SK-N-SH (cell line): Measurements from ENCODE around the gene TUBGCP2. TPM values are rescaled to one million over a fixed set of nuclear protein-coding genes. Genes with fewer than 3 reads are reported as not detected.

Source experiments
- CTCF ChIA-PET: fragments of 300-600, 350-600 bp; formaldehyde crosslinking; extraction: SDS; loops from one replicate; lab custom pipeline; 2021; lab: Yijun Ruan, JAX
- POLR2A ChIA-PET: fragments of 350-600 bp; sonication (Branson Sonifier 250); formaldehyde crosslinking; extraction: SDS; loops from one replicate; lab custom pipeline; 2020; ENCODE audit warnings: antibody characterized with exemption, inconsistent platforms; lab: Yijun Ruan, JAX
- DNase-seq: peaks from one replicate; pipeline ENCODE4 v3.0.0; 2012
- H2AFZ ChIP-seq: fragments of 200-600 bp; sonication (generic); 2 replicates; pipeline ENCODE4 v1.8.1; 2016; ENCODE audit warnings: antibody characterized with exemption, mild to moderate bottlenecking, low read depth
- H3F3A ChIP-seq: fragments of 200-600 bp; sonication (generic); replicated peaks from 2 replicates; pipeline ENCODE3; 2016; ENCODE audit warnings: antibody characterized with exemption, mild to moderate bottlenecking; ENCODE audit not compliant: insufficient read depth
- H3K27ac ChIP-seq, 2 experiments: fragments of 200-500 bp in 1 of 2; fragments of 200-600 bp in 1 of 2; sonication (Bioruptor generic) in 1 of 2; sonication (generic), shearing (Covaris generic) in 1 of 2; 2 replicates each; pipeline versions ENCODE4 v1.5.1 to v1.6.1; 2014 to 2016; ENCODE audit warnings: low read depth in 2 of 2, inconsistent platforms in 1 of 2, low read length in 1 of 2, mild to moderate bottlenecking in 1 of 2, mixed read lengths in 1 of 2
- H3K27me3 ChIP-seq: fragments of 200-600 bp; sonication (generic), shearing (Covaris generic); 2 replicates; pipeline ENCODE4 v1.6.1; 2016; ENCODE audit warnings: mixed run types; ENCODE audit not compliant: insufficient read depth
- H3K36me3 ChIP-seq, 2 experiments: fragments of 200-500 bp in 1 of 2; fragments of 200-600 bp in 1 of 2; sonication (Bioruptor generic) in 1 of 2; sonication (generic) in 1 of 2; replicated peaks in 1 of 2; 2 replicates each; pipeline versions ENCODE3 to v1.5.1; 2014 to 2016; ENCODE audit warnings: low read length in 1 of 2, mild to moderate bottlenecking in 1 of 2; ENCODE audit not compliant: insufficient read depth in 2 of 2, control insufficient read depth in 1 of 2
- H3K4me1 ChIP-seq, 2 experiments: fragments of 200-500 bp in 1 of 2; fragments of 200-600 bp in 1 of 2; sonication (Bioruptor generic) in 1 of 2; sonication (generic), shearing (Covaris generic) in 1 of 2; 2 replicates each; pipeline versions ENCODE4 v1.5.1 to v1.6.1; 2014 to 2016; ENCODE audit warnings: low read depth in 1 of 2, low read length in 1 of 2, mixed run types in 1 of 2; ENCODE audit not compliant: insufficient read depth in 2 of 2, control insufficient read depth in 1 of 2
- H3K4me2 ChIP-seq: fragments of 200-600 bp; sonication (generic), shearing (Covaris generic); 2 replicates; pipeline ENCODE4 v1.6.1; 2017; ENCODE audit warnings: mixed run types
- H3K4me3 ChIP-seq, 2 experiments: fragments of 200-500 bp in 1 of 2; fragments of 200-600 bp in 1 of 2; sonication (Bioruptor generic) in 1 of 2; sonication (generic), shearing (Covaris generic) in 1 of 2; 2 replicates each; pipeline versions ENCODE4 v1.5.1 to v1.8.1; 2014 to 2016; ENCODE audit warnings: low read depth in 2 of 2, inconsistent platforms in 1 of 2, low read length in 1 of 2, mild to moderate bottlenecking in 1 of 2, mixed read lengths in 1 of 2, moderate library complexity in 1 of 2
- H3K79me2 ChIP-seq: fragments of 200-600 bp; sonication (generic); 2 replicates; pipeline ENCODE4 v1.8.1; 2017; ENCODE audit warnings: mild to moderate bottlenecking; ENCODE audit not compliant: insufficient read depth
- H3K9ac ChIP-seq: fragments of 200-600 bp; sonication (generic); 2 replicates; pipeline ENCODE4 v1.6.1; 2017; ENCODE audit warnings: mixed run types
- H3K9me2 ChIP-seq: fragments of 200-600 bp; sonication (generic); 2 replicates; pipeline ENCODE4 v1.6.1; 2017; ENCODE audit warnings: mixed run types
- H3K9me3 ChIP-seq: fragments of 200-600 bp; sonication (generic); 2 replicates; pipeline ENCODE4 v1.6.1; 2017; ENCODE audit warnings: mixed run types, mild to moderate bottlenecking, moderate library complexity
- H4K20me1 ChIP-seq: fragments of 200-600 bp; sonication (generic); 2 replicates; pipeline ENCODE4 v1.6.1; 2017; ENCODE audit warnings: mild to moderate bottlenecking, mixed run types; ENCODE audit not compliant: insufficient read depth
- CHD2 ChIP-seq: fragments of 150-350 bp; IDR thresholded peaks from 2 replicates; pipeline ENCODE4 v1.6.1; 2018; ENCODE audit warnings: low read length; ENCODE audit not compliant: partially characterized antibody
- ELF1 ChIP-seq: IDR thresholded peaks from 2 replicates; pipeline ENCODE4 v1.4.0; 2012
- EZH2phosphoT487 ChIP-seq: fragments of 200-600 bp; sonication (generic); IDR thresholded peaks from 2 replicates; pipeline ENCODE4 v1.6.1; 2017; ENCODE audit warnings: low read depth, mixed run types, mild to moderate bottlenecking, antibody characterized with exemption, moderate library complexity, borderline replicate concordance
- FOSL2 ChIP-seq: IDR thresholded peaks from 2 replicates; pipeline ENCODE4 v1.4.0; 2012; ENCODE audit warnings: low read depth, mild to moderate bottlenecking, moderate library complexity, borderline replicate concordance
- FOXM1 ChIP-seq: IDR thresholded peaks from 2 replicates; pipeline ENCODE4 v1.4.0; 2012; ENCODE audit warnings: low read depth, mild to moderate bottlenecking
- GABPA ChIP-seq: IDR thresholded peaks from 2 replicates; pipeline ENCODE4 v1.4.0; 2012; ENCODE audit warnings: low read depth, mild to moderate bottlenecking
- IRF3 ChIP-seq: fragments of 150-350 bp; IDR thresholded peaks from 2 replicates; pipeline ENCODE4 v1.6.1; 2016; ENCODE audit warnings: mild to moderate bottlenecking, low read depth, low read length
- JUND ChIP-seq: IDR thresholded peaks from 2 replicates; pipeline ENCODE4 v1.4.0; 2012
- MEF2A ChIP-seq: IDR thresholded peaks from 2 replicates; pipeline ENCODE4 v1.4.0; 2012; ENCODE audit warnings: low read depth, borderline replicate concordance
- NFIC ChIP-seq: IDR thresholded peaks from 2 replicates; pipeline ENCODE4 v1.4.0; 2012; ENCODE audit warnings: borderline replicate concordance
- POLR2AphosphoS5 ChIP-seq: IDR thresholded peaks from 2 replicates; pipeline ENCODE4 v1.6.1; 2012; ENCODE audit warnings: low read depth, low read length
- RAD21 ChIP-seq: IDR thresholded peaks from 2 replicates; pipeline ENCODE4 v1.6.1; 2012; ENCODE audit warnings: mild to moderate bottlenecking, low read length
- RCOR1 ChIP-seq: fragments of 150-350 bp; IDR thresholded peaks from 2 replicates; pipeline ENCODE4 v1.6.1; 2017; ENCODE audit warnings: antibody characterized with exemption, low read length
- RFX5 ChIP-seq: IDR thresholded peaks from 2 replicates; pipeline ENCODE4 v1.6.1; 2012; ENCODE audit warnings: mild to moderate bottlenecking, improper control_type of control experiment, low read length
- RXRA ChIP-seq: IDR thresholded peaks from 2 replicates; pipeline ENCODE4 v1.4.0; 2012; ENCODE audit warnings: low read depth, mild to moderate bottlenecking, borderline replicate concordance
- SMC3 ChIP-seq: IDR thresholded peaks from 2 replicates; pipeline ENCODE4 v1.6.1; 2012; ENCODE audit warnings: low read depth, low read length, improper control_type of control experiment
- TAF1 ChIP-seq: IDR thresholded peaks from 2 replicates; pipeline ENCODE4 v1.6.1; 2012; ENCODE audit warnings: low read depth, mild to moderate bottlenecking, low read length, moderate library complexity, borderline replicate concordance
- TCF12 ChIP-seq: IDR thresholded peaks from 2 replicates; pipeline ENCODE4 v1.4.0; 2012
- TEAD4 ChIP-seq: IDR thresholded peaks from 2 replicates; pipeline ENCODE4 v1.4.0; 2012; ENCODE audit warnings: mild to moderate bottlenecking, borderline replicate concordance; ENCODE audit not compliant: insufficient read depth
- USF2 ChIP-seq: fragments of 150-350 bp; IDR thresholded peaks from 2 replicates; pipeline ENCODE4 v1.6.1; 2017; ENCODE audit warnings: antibody characterized with exemption, low read length, low read depth, borderline replicate concordance
- YY1 ChIP-seq: IDR thresholded peaks from 2 replicates; pipeline ENCODE4 v1.4.0; 2012; ENCODE audit warnings: low read depth, mild to moderate bottlenecking
- WGBS: methylation state at CpG from one replicate; pipeline ENCODE4 v1.1.6; 2017; ENCODE audit warnings: low lambda C conversion rate; 5-methylcytosine and 5-hydroxymethylcytosine counted together
- polyA plus RNA-seq, 3 experiments: library from polyadenylated mRNA; depleted of rRNA; stranded (reverse); fragments of >200 nt; gene quantifications; 2 replicates each; pipeline ENCODE4 v1.2.3, GENCODE V29; 2012
- TF ChIP-seq, protein P1 (sequence below): IDR thresholded peaks from 2 replicates; pipeline ENCODE4; 2012
- TF ChIP-seq, protein P2 (sequence below): fragments of 200-600 bp; sonication (generic); IDR thresholded peaks from 2 replicates; pipeline ENCODE4 v1.6.1; 2017; ENCODE audit warnings: antibody characterized with exemption, mild to moderate bottlenecking, moderate library complexity

The TUBGCP2 gene
- polyA plus RNA-seq, 1 of the 3 experiments (the other 2 are of a cell fraction) = 49.1 TPM

- Histone ChIP-seq H3F3A (peaks cover 8% of the 10 kb centered on the region), H3K9me2 (no peaks in the 10 kb centered on the region), H3K27ac (peak overlapping the region in 1 of 2 experiments; percentile 49; a peak in 2 of 4 replicates), H4K20me1 (no peaks in the 10 kb centered on the region), H3K36me3 (peaks cover 13 to 66% of the 10 kb centered on the region in 2 experiments), H3K4me3 (no peak overlapping the region), H3K79me2 (no peaks in the 10 kb centered on the region), H3K27me3 (no peaks in the 10 kb centered on the region), H3K9ac (no peak overlapping the region), H3K9me3 (no peaks in the 10 kb centered on the region), H2AFZ (no peak overlapping the region), H3K4me1 (peaks cover 0 to 14% of the 10 kb centered on the region in 2 experiments; a peak in 2 of 4 replicates), H3K4me2 (peak overlapping the region; percentile 68)
- POLR2A ChIA-PET = no interaction called here
- 82% methylated on average over 18 of the region's 38 CpGs for WGBS
- TF ChIP-seq RXRA (peak; percentile 83; the same call in 1 of the 2 replicates), POLR2AphosphoS5 (peak; percentile 37; the same call in 1 of the 2 replicates), JUND (peak; percentile 84), NFIC (peak; percentile 19; the same call in 1 of the 2 replicates), GABPA (no peak), YY1 (no peak), TAF1 (no peak), FOSL2 (peak; percentile 92), MEF2A (no peak), FOXM1 (no peak), TCF12 (peak; percentile 46; the same call in 1 of the 2 replicates), RAD21 (no peak), SMC3 (no peak), EZH2phosphoT487 (no peak), ELF1 (no peak), RFX5 (no peak), RCOR1 (no peak), TEAD4 (no peak), IRF3 (no peak), CHD2 (no peak), USF2 (no peak)
- TF ChIP-seq, protein P1, sequence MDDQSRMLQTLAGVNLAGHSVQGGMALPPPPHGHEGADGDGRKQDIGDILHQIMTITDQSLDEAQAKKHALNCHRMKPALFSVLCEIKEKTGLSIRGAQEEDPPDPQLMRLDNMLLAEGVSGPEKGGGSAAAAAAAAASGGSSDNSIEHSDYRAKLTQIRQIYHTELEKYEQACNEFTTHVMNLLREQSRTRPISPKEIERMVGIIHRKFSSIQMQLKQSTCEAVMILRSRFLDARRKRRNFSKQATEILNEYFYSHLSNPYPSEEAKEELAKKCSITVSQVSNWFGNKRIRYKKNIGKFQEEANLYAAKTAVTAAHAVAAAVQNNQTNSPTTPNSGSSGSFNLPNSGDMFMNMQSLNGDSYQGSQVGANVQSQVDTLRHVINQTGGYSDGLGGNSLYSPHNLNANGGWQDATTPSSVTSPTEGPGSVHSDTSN = peak; percentile 29; the same call in 1 of the 2 replicates
- TF ChIP-seq, protein P2, sequence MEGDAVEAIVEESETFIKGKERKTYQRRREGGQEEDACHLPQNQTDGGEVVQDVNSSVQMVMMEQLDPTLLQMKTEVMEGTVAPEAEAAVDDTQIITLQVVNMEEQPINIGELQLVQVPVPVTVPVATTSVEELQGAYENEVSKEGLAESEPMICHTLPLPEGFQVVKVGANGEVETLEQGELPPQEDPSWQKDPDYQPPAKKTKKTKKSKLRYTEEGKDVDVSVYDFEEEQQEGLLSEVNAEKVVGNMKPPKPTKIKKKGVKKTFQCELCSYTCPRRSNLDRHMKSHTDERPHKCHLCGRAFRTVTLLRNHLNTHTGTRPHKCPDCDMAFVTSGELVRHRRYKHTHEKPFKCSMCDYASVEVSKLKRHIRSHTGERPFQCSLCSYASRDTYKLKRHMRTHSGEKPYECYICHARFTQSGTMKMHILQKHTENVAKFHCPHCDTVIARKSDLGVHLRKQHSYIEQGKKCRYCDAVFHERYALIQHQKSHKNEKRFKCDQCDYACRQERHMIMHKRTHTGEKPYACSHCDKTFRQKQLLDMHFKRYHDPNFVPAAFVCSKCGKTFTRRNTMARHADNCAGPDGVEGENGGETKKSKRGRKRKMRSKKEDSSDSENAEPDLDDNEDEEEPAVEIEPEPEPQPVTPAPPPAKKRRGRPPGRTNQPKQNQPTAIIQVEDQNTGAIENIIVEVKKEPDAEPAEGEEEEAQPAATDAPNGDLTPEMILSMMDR = no peak
- peak; percentile 34 for DNase-seq
- CTCF ChIA-PET = interaction anchor here (1.0 to 1.2 kb wide), 3 partner anchors 9 to 15 kb away, joined by 3 to 5 read pairs (median 5); no protein-coding TSS in a partner anchor
Measured at GRCh38 chr10:133292919-133293809, 15.5 kb downstream of the TUBGCP2 start.
